HG03159 (cell line): ENCODE data around the gene KANSL2.
"Not testable (repeated sequence)": the region's sequence is repeated elsewhere in the genome, so short reads cannot be mapped to it uniquely, and the experiment has no call there.

ENCODE experiments used
- ATAC-seq: cut with Tn5 transposase; IDR thresholded peaks from one replicate; pipeline ENCODE4 v1.9.1; 2021; ENCODE audit warnings: mild to moderate bottlenecking, moderate library complexity; ENCODE audit not compliant: unreplicated experiment

Gene KANSL2, protein sequence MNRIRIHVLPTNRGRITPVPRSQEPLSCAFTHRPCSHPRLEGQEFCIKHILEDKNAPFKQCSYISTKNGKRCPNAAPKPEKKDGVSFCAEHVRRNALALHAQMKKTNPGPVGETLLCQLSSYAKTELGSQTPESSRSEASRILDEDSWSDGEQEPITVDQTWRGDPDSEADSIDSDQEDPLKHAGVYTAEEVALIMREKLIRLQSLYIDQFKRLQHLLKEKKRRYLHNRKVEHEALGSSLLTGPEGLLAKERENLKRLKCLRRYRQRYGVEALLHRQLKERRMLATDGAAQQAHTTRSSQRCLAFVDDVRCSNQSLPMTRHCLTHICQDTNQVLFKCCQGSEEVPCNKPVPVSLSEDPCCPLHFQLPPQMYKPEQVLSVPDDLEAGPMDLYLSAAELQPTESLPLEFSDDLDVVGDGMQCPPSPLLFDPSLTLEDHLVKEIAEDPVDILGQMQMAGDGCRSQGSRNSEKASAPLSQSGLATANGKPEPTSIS

DNA sequence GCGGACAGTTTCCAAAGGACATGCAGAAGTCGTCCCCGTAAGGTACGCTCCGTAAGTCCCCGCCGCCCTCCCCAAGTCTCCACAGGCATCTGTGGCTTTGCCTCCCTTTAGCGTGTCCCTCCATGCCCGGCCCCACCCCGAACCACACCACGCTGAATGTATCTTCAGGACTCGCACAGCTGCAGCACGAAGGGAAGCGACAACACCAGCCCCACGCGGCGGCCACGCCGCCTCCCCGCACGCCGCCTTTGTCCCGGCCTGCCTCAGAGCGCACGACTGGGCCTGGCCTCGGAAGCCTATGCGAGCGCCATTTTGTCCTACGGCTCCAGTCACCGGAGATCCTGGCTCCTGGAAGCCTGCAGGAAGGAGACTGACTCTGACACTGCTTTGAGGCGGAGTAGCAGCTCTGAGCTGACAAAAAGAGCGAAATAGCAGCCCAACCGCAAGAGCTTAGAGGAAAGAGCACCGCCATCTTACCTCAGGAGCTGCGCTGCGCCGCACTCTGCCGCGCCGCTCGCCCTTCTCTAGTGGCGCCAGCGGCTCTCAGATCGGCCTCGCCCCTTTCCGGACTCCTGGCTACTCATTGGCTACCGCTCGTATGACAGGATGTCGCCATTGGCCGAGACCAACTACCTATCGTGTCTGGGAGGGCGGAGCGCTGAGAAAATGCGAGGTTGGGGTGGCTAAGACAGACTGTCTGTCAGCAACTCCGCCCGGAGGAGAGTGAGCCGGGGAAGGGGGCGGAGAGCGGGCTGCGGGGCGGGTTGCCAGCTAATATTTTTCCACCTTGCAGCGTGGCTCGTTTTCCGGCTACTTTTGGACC, at the start of gene KANSL2:
KANSL2 (minus strand) TSS at position 529 of the 823 bp plus-strand sequence. CDS start 606 bp downstream, outside the sequence.
- peak; percentile 98 for ATAC-seq

DNA sequence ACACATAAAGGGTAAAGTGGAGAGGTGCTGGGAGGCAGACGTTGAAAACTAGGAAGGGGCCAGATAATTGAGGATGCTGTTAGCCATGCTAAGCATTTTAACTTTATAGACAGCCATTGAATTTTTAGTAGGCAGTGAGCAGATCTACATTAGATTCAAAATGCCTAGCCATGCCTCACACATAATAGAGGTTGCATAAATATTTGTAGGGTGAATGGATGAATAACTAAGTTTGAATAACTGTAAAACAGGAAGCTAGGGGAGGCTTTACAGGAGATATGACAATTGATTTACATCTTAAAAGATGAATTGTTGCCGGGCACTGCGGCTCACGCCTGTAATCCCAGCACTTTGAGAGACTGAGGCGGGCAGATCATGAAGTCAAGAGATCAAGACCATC, 46.8 kb upstream of the KANSL2 start:
- no peak for ATAC-seq

DNA sequence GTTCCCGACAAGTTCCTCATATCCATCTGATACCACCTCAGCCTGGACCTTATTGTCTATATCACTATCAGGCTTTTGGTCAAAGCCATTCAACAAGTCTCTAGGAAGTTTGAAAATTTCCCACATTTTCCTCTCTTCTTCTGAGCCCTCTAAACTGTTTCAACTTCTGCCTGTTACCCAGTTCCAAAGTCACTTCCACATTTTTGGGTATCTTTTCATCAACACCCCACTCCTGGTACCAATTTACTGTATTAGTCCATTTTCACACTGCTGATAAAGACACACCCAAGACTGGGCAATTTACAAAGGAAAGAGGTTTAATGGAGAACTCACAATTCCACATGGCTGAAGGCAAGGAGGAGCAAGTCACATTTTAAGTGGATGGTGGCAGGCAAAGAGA, 38.7 kb upstream of the KANSL2 start:
- ATAC-seq: not testable (repeated sequence)

DNA sequence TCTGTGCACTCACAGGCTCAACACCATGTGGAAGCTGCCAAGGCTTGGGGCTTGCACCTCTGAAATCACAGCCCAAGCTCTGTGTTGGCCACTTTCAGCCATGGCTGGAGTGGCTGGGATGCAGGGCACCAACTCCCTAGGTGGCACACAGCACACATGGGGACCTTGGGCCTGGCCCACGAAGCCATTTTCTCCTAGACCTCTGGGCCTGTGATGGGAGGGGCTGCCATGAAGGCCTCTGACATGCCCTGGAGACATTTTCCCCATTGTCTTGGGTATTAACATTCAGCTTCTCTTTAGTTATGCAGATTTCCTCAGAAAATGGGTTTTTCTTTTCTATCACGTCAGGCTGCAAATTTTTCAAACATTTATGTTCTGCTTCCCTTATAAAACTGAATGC, 38.1 kb upstream of the KANSL2 start:
- not testable (repeated sequence) for ATAC-seq

DNA sequence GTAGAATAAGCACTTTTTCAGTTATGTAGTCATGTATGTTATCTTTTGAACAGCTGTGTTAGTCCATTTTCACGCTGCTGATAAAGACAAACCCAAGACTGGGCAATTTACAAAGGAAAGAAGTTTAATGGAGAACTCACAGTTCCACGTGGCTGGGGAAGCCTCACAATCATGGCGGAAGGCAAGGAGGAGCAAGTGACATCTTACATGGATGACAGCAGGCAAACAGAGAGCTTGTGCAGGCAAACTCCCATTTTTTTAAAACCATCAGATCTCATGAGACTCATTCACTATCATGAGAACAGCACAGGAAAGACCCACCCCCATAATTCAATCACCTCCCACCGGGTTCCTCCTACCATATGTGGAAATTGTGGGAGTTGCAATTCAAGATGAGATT, 37.0 kb upstream of the KANSL2 start:
- not testable (repeated sequence) for ATAC-seq

DNA sequence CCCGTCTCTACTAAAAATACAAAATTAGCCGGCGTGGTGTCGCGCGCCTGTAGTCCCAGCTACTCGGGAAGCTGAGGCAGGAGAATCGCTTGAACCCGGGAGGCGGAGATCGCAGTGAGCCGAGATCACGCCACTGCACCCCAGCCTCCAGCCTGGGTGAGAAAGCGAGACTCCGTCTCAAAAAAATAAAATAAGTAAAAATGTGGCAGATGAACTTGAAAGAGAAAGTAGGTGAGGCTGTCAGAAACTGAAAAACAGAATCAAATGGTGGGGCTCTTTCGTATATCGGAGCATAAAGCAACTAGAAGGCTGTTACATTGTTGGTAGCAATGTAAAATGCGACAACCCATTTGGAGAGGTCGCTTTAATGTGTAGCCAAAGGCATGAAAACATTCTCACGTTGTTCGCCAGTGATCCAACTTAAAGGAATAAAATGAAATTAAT, 35.2 kb upstream of the KANSL2 start:
- ATAC-seq: peak; percentile 10

DNA sequence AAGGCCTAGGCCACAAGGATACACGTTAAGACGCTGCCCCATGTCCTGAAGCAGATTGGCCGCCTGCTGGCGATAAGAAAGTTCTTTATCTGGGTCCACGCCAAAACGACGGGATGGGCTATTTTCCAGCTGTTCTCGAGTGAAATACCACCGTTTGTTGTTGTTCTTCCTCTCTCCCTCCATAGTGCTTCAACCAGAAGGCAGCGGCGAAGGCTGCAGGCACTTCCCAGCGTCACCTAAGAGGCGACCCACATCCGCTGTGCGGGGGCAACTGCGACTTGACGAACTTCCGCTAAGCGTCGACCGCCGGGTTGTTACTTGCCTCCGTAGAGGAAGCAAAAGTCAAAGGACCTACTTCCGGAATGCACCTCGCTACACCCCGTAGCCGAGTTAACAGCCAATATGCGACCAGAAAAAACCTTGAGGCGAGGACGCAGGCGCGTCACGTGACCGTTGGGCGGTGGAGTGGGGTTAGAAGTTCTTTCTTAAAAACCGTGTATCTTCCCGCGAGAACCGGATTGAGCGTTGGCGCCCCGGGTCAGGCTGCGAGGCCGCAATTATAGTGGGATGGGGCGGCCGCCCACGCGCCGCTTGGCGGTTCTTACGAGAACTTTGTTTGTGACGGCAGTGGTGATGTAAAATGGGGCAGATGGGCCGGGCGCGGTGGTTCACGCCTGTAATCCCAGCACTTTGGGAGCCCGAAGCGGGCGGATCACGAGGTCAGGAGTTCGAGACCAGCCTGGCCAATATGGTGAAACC, 34.6 kb upstream of the KANSL2 start, which contains the start of gene CCNT1:
CCNT1 (minus strand) TSS at position 215 of the 759 bp plus-strand sequence; CDS start at position 183, 32 bp downstream.
- ATAC-seq: peak; percentile 95

DNA sequence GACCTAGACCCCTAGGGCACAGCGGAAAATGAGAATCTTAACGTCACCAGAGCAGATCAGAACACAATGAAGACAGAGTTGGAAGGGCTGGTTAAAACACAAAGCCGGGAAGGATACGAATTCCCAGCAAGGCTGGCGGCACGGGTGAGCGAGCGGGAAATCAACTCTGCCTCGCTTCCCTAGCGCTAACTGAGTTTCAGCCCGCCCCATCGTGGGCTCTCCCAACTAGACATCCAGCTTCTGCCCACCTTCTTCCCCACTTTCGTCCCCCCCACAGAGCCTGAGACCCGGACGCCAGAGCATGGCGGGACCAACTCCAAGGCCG, 34.1 kb upstream of the KANSL2 start:
- ATAC-seq: no peak

DNA sequence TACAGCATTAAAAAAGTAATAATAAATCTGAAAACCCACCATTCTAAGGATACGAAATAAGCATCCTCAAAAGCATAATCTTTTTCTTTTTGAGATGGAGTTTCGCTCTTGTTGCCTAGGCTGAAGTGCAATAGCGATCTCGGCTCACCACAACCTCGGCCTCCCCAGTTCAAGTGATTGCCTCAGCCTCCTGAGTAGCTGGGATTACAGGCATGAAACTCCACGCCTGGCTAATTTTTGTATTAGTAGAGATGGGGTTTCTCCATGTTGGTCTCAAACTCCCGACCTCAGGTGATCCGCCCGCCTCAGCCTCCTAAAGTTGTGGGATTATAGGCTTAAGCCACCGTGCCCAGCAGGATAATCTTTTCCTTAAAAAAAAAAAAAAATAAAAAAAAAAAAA, 30.2 kb upstream of the KANSL2 start:
- no peak for ATAC-seq

DNA sequence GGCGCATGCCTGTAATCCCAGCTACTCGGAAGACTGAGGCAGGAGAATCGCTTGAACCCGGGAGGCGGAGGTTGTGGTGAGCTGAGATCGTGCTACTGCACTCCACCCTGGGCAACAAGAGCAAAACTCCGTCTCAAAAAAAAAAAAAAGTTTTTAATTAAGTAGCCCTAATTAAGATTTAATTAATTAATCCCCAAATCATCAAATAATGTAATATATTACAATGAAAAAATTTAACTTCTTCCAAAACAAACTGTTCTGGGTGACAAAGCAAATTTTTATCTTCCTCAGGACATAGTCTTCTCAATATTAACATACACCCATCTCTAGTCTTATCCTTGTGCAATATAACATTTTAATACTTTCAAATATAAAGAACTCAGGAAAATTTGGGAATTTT, 16.8 kb upstream of the KANSL2 start:
- ATAC-seq: not testable (repeated sequence)

DNA sequence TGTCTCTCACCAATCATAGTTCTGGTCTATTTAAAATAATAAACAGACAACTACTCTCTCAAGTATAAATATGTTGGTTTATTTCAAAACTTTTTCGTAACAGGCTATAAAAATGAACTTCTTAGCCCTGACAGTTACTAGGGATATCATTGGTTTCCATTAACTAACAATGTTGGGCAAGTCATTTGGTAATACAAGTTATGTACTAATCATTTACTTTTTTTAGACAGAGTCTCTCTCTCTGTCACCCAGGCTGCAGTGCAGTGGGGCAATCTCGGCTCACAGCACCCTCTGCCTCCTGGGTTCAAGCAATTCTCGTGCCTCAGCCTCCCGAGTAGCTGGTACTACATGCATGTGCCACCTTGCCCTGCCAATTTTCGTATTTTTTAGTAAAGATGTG, 14.6 kb upstream of the KANSL2 start:
- ATAC-seq: no peak

DNA sequence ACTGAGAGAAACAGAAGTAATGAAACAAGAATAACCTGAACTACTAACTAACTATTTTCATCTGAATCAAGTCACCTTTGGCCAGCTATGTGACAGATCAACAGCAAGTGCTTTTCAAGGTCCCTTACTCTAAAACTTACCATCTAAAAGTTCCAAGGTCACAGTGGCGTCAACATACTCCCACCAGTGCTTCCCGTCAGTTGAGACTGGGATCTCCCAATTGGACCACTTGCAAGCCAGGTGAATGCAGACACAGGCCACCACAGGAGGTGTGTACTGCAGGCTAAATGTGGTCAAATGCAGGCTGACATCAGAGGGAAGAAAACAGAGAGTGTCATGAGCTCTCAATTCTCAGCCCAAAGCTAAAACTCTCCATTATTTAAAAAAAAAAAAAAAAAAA, 13.8 kb upstream of the KANSL2 start:
- ATAC-seq: no peak

DNA sequence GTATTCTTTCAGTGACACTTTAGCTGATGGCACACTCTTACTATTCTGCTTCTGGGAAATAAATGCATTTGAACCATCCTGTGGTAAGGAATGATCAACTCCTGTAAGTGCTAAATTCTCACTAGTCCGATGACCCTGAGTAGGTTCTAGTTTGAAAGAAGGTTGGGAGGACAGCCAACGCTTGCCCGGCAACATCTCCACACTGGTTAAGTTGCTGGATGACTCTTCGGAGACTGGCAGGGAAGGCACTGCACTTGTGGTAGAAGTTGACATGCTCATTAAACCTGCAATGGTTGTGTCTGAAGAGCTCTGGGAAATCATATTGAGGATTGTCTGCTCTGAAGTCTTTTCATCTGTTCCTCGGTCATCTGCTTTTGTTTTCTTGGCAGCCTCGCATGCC, 12.0 kb upstream of the KANSL2 start:
- no peak for ATAC-seq

DNA sequence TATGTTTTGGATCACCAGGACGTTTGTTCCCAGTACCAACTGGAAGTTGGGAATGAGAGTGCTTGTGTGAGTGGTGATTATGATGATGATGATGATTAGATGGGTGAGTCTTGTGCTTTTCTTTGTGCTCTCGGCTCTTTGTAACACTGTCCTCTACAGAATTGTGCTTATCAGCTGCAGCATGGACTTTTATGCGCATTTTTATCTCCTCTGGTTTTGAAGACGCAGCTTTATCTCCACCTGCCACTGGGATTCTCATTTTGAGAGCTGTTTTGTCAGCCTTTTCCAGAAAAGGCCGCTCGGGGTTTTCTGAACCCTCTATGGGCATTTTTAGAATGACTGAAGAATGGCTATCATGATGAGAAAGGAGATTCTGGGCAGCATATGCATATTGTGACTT, 11.5 kb upstream of the KANSL2 start:
- no peak for ATAC-seq

DNA sequence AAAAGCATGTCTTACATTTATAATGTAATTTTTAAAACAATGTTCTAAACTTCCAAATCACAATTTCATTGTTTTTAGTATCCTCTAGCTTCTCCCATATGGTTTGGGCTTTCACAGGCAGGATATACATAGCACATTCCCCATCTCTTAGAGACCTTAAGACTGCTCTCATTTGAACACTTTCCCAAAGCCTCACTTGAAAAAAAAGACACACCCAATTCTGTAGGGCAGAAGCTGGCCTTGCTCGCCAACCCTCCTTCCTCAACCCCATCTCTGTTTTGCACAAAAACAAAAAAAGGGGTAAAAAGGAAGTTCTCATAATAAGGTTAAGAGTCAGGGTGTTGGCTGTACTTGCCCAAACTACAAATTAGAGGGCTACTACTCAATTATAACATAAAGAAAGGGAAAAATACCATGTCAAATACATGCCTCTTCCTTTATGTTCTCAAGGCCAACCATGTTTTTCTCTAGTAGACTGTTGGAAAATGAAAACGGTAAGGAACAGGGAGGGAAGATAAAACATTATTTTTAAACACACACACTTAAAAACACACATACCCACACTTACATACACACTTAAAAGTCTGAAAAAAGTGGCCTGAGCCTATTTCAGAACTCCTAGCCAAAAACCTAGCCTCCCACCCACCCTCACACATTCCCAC, 9.9 kb upstream of the KANSL2 start:
- no peak for ATAC-seq

DNA sequence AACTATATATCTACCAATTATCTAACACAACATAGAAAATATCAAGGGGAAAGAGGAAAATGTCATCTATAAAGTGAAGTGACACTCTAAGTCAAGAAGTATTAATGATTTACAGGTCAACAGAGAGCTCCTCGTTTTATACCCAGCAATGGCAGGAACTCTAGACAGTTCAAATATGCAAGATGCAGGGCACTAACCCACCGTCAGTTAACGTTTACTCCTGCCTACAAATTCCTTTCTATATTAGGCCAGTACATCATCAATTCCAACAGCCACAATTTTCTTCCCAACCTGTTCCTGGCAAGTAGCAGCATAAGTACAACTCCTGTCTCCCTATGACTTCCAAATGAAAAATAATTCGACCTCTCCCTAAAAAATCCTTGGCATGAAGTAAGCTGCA, 9.0 kb upstream of the KANSL2 start:
- no peak for ATAC-seq

DNA sequence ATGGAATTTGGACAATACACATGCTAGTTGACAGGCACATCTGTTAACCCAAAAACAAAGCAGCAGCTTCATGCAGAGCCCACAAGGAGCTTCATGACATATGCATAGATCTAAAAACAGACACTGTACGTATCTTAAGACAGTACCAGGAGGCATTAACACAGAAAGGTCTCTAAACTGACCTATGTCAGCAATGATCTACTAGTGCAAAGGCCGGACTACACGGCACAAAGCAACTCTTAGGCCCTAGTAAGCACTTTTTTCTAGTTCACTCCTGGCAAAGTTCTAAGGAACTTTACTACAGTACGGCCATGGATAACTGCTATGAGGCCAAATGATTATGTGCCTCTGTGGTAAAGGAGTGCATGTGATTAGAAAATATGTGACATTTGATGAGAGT, 8.4 kb upstream of the KANSL2 start:
- no peak for ATAC-seq

DNA sequence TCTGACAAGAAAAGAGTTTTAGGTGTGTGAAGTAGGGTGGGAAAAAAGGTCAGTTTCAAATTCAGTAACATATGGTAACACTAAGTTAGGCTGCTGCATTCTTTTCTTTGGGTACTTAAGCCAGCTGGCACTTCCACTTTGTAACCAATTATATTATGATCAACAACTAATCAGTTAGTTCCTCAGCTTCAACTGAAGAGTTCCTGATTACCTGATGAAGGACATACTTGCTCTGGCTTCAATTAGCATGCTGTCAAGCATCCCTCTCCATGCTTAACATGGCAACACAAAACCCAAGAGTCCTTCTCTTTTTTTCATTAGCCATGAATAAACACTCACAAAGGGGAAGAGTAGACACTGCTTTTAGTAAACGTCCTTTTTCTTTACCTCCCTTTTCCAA, 6.8 kb upstream of the KANSL2 start:
- no peak for ATAC-seq

DNA sequence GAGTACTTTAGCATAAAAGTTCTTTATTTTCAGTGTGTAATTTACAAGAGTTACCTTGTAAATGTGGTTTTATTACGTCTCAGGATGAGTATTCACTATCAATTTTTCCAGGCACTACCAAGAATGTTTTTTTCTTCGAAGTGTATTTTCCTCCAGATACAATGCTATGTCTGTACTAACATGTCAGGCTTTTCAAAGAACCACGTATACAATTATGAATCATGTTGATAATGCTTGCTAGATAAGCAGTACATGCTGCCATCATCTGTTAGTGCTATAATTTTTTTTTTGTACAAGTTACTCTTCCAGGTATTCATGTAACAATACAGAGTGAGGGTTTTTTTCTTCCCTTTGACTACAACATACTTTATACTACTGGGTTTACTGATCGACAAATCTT, 5.6 kb upstream of the KANSL2 start:
- no peak for ATAC-seq

DNA sequence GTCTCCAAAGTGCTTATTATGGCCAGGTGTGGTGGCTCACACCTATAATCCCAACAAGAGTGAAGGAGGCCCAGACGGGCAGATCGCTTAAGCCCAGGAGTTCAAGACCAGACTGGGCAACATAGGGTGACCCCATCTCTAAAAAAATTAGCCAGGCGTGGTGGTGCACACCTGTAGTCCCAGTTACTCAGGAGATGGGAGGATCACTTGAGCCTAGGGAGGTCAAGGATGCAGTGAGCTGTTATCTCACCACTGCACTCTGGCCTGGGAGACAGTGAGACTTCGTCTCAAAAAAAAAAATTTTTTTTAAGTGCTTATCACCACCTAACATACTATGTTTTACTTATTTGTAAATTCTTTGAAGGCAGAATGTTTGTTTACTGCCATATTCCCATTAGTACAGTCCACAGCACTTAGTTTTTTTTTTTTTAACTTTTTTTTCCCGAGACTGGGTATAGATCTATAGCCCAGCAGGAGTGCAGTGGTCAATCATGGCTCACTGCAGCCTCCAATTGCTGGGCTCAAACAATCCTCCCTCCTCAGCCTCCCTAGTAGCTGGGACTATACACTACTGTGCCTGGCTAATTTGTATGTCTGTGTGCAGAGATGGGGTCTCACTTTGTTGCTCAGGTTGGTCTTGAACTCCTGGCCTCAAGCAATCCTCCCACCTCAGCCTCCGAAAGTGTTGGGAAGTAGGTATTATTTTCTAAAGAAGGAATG, 4.7 kb upstream of the KANSL2 start:
- ATAC-seq: no peak
